Smooth muscle cell (in vitro differentiated cells): ENCODE results near the gene S100A12. TPM values are rescaled to one million over a fixed set of nuclear protein-coding genes. Genes with fewer than 3 reads are reported as not detected.

Experiments
- DNase-seq: peaks from one replicate; lab custom pipeline; 2025; ENCODE audit not compliant: unreplicated experiment; lab: John Stamatoyannopoulos, UW
- H2AFZ ChIP-seq: fragments of 200-600 bp; sonication (generic); 2 replicates; pipeline ENCODE4 v1.6.0; 2016; ENCODE audit warnings: antibody characterized with exemption, low read depth, mild to moderate bottlenecking
- H3F3A ChIP-seq: fragments of 200-600 bp; sonication (generic); 2 replicates; pipeline ENCODE4 v1.6.0; 2017; ENCODE audit warnings: antibody characterized with exemption, low read depth
- H3K27ac ChIP-seq: fragments of 200-600 bp; sonication (generic); 2 replicates; pipeline ENCODE4 v1.5.1; 2016; ENCODE audit warnings: low read depth, mild to moderate bottlenecking
- H3K27me3 ChIP-seq: fragments of 200-600 bp; sonication (generic); 2 replicates; pipeline ENCODE4 v1.6.1; 2016; ENCODE audit warnings: low read depth, mild to moderate bottlenecking
- H3K36me3 ChIP-seq: fragments of 200-600 bp; sonication (generic); 2 replicates; pipeline ENCODE4 v1.5.1; 2016; ENCODE audit warnings: low read depth
- H3K4me1 ChIP-seq: fragments of 200-600 bp; sonication (generic); 2 replicates; pipeline ENCODE4 v1.5.1; 2016; ENCODE audit warnings: low read depth
- H3K4me2 ChIP-seq: fragments of 200-600 bp; sonication (generic); 2 replicates; pipeline ENCODE4 v1.6.0; 2016; ENCODE audit warnings: mild to moderate bottlenecking
- H3K4me3 ChIP-seq: fragments of 200-600 bp; sonication (generic); 2 replicates; pipeline ENCODE4 v1.5.1; 2016; ENCODE audit warnings: mild to moderate bottlenecking
- H3K79me2 ChIP-seq: fragments of 200-600 bp; sonication (generic); 2 replicates; pipeline ENCODE4 v1.6.0; 2016; ENCODE audit warnings: low read depth, mild to moderate bottlenecking
- H3K9ac ChIP-seq: fragments of 200-600 bp; sonication (generic); 2 replicates; pipeline ENCODE4 v1.6.0; 2016; ENCODE audit warnings: low read depth
- H3K9me3 ChIP-seq: fragments of 200-600 bp; sonication (generic); replicated peaks from 2 replicates; pipeline ENCODE4 v1.5.1; 2016; ENCODE audit warnings: low read depth
- H4K20me1 ChIP-seq: fragments of 200-600 bp; sonication (generic); 2 replicates; pipeline ENCODE4 v1.6.0; 2016; ENCODE audit warnings: low read depth
- CTCF ChIP-seq: fragments of 200-600 bp; sonication (generic); IDR thresholded peaks from 2 replicates; pipeline ENCODE4 v1.5.1; 2017; ENCODE audit warnings: borderline replicate concordance, mild to moderate bottlenecking, antibody characterized with exemption; ENCODE audit not compliant: insufficient read depth, poor library complexity, severe bottlenecking
- WGBS: methylation state at CpG from one replicate; pipeline ENCODE4 v1.1.7; 2016; ENCODE audit warnings: low lambda C conversion rate; 5-methylcytosine and 5-hydroxymethylcytosine counted together
- polyA plus RNA-seq: library from polyadenylated mRNA; unstranded; fragments of >200 nt; fragmentation: Nextera tagmentation; extraction: Ambion mirVana; gene quantifications from 2 replicates; pipeline ENCODE4 v1.2.1, GENCODE V29; 2016
- total RNA-seq: library from RNA; depleted of rRNA; stranded (reverse); fragments of >200 nt; gene quantifications from 2 replicates; pipeline ENCODE4 v1.2.3, GENCODE V29; 2014

Gene S100A12
- total and polyA plus RNA-seq, 2 experiments from 2014 or later = not detected

GRCh38 chr1:153359241-153359640, 16.2 kb downstream of the S100A12 start:
- WGBS = 88% methylated on average over 6 of the region's 6 CpGs
- no peaks in the 10 kb centered on the region for H4K20me1 ChIP-seq

GRCh38 chr1:153358691-153358975, 16.8 kb downstream of the S100A12 start:
- Histone ChIP-seq H3K27ac (no peak overlapping the region), H3K79me2 (no peaks in the 10 kb centered on the region), H3K4me2 (no peak overlapping the region), H3F3A (no peaks in the 10 kb centered on the region), H3K36me3 (no peaks in the 10 kb centered on the region), H2AFZ (no peak overlapping the region), H4K20me1 (no peaks in the 10 kb centered on the region), H3K27me3 (no peaks in the 10 kb centered on the region), H3K9me3 (no peaks in the 10 kb centered on the region), H3K4me3 (no peak overlapping the region), H3K4me1 (no peaks in the 10 kb centered on the region), H3K9ac (no peak overlapping the region)
- WGBS = 84% methylated on average over 3 of the region's 3 CpGs
- no peak for DNase-seq
- no peak for TF ChIP-seq CTCF

More at GRCh38 chr1:153359241-153359640, 16.2 kb downstream of the S100A12 start:
- Histone ChIP-seq H3K4me3 (no peak overlapping the region), H3K36me3 (no peaks in the 10 kb centered on the region), H3K27me3 (no peaks in the 10 kb centered on the region), H3K4me1 (no peaks in the 10 kb centered on the region), H2AFZ (no peak overlapping the region), H3K4me2 (no peak overlapping the region), H3K9me3 (no peaks in the 10 kb centered on the region), H3F3A (no peaks in the 10 kb centered on the region), H3K79me2 (no peaks in the 10 kb centered on the region), H3K27ac (no peak overlapping the region), H3K9ac (no peak overlapping the region)
- no peak for DNase-seq
- no peak for TF ChIP-seq CTCF

- Histone ChIP-seq H3K9ac (no peak within 1 kb of the TSS), H2AFZ (no peak within 1 kb of the TSS), H3K79me2 (no peaks in the 10 kb centered on the region), H3K36me3 (no peaks in the 10 kb centered on the region), H4K20me1 (no peaks in the 10 kb centered on the region), H3K4me3 (no peak within 1 kb of the TSS), H3K27me3 (no peaks in the 10 kb centered on the region), H3K9me3 (no peaks in the 10 kb centered on the region), H3K27ac (no peak within 1 kb of the TSS), H3F3A (no peaks in the 10 kb centered on the region), H3K4me1 (no peaks in the 10 kb centered on the region), H3K4me2 (no peak within 1 kb of the TSS)
- WGBS = 86% methylated on average over 11 of the region's 11 CpGs
- no peak for DNase-seq
- no peak for TF ChIP-seq CTCF
Measured at GRCh38 chr1:153357853-153358690, 17.3 kb downstream of the S100A12 start, which contains the start of gene S100A9. TSS of gene S100A9 (plus strand) at chr1:153357854. CDS start at chr1:153358284, 430 bp downstream.
